WTC11 (cell line): ENCODE measurements around the gene PIEZO1. TPM values are rescaled to one million over a fixed set of nuclear protein-coding genes. Genes with fewer than 3 reads are reported as not detected.

Source experiments
- ATAC-seq: fragments of 200-7000 bp; cut with Tn5 transposase; 2 replicates; pipeline ENCODE4 v1.10.0; 2021; ENCODE audit warnings: mild to moderate bottlenecking, moderate library complexity
- CTCF ChIA-PET: fragments of 300-600 bp; sonication (Branson Sonifier 250); formaldehyde crosslinking; loops from one replicate; lab custom pipeline; 2021; ENCODE audit warnings: antibody characterized with exemption; lab: Charles Lee
- POLR2A ChIA-PET: fragments of 350-600 bp; sonication (Branson Sonifier 250); formaldehyde crosslinking; loops from one replicate; lab custom pipeline; 2021; ENCODE audit warnings: antibody characterized with exemption; lab: Charles Lee
- DNase-seq: peaks from one replicate; pipeline ENCODE4 v3.0.0; 2021; ENCODE audit warnings: low spot score
- H3K27ac Mint-ChIP-seq: 2 replicates; pipeline ENCODE4 v1.8.0; 2021; ENCODE audit warnings: mixed read lengths
- H3K27me3 Mint-ChIP-seq: 2 replicates; pipeline ENCODE4 v1.8.0; 2021; ENCODE audit warnings: low read depth, mild to moderate bottlenecking, moderate library complexity, mixed read lengths
- H3K36me3 Mint-ChIP-seq: 2 replicates; pipeline ENCODE4 v1.8.0; 2021; ENCODE audit warnings: mixed read lengths
- H3K4me1 Mint-ChIP-seq: 2 replicates; pipeline ENCODE4 v1.8.0; 2022; ENCODE audit warnings: mixed read lengths
- H3K4me3 Mint-ChIP-seq: 2 replicates; pipeline ENCODE4 v1.8.0; 2021; ENCODE audit warnings: mild to moderate bottlenecking, moderate library complexity, mixed read lengths
- H3K9me3 Mint-ChIP-seq: 2 replicates; pipeline ENCODE4 v1.8.0; 2021; ENCODE audit warnings: mixed read lengths
- ARID4B ChIP-seq: sonication (generic); formaldehyde crosslinking; IDR thresholded peaks from 2 replicates; pipeline ENCODE4 v1.8.0; 2023; ENCODE audit warnings: missing genetic modification reagents, mild to moderate bottlenecking, borderline replicate concordance
- ATF2 ChIP-seq: sonication (generic); formaldehyde crosslinking; IDR thresholded peaks from 2 replicates; pipeline ENCODE4 v1.8.1; 2022; ENCODE audit warnings: low read depth, missing genetic modification reagents, borderline replicate concordance
- E2F1 ChIP-seq: sonication (generic); formaldehyde crosslinking; IDR thresholded peaks from 2 replicates; pipeline ENCODE4 v1.8.0; 2022; ENCODE audit warnings: mild to moderate bottlenecking, missing genetic modification reagents
- JUN ChIP-seq: sonication (generic); formaldehyde crosslinking; IDR thresholded peaks from 2 replicates; pipeline ENCODE4 v1.8.0; 2023; ENCODE audit warnings: mild to moderate bottlenecking, missing genetic modification reagents
- MYBL2 ChIP-seq: sonication (generic); formaldehyde crosslinking; IDR thresholded peaks from 2 replicates; pipeline ENCODE4 v1.8.1; 2023; ENCODE audit warnings: mild to moderate bottlenecking, moderate library complexity, missing genetic modification reagents
- NFATC4 ChIP-seq: fragments of 250-450 bp; sonication (Bioruptor Pico); IDR thresholded peaks from 2 replicates; pipeline ENCODE4 v1.9.0; 2021; ENCODE audit warnings: mild to moderate bottlenecking
- NR2C2 ChIP-seq: sonication (generic); formaldehyde crosslinking; IDR thresholded peaks from 2 replicates; pipeline ENCODE4 v1.8.0; 2022; ENCODE audit warnings: mild to moderate bottlenecking, missing genetic modification reagents
- NR3C1 ChIP-seq: sonication (generic); formaldehyde crosslinking; conservative IDR thresholded peaks from 2 replicates; pipeline ENCODE4 v1.8.1; 2023; ENCODE audit warnings: low read depth, mild to moderate bottlenecking, missing genetic modification reagents
- PRDM15 ChIP-seq: sonication (generic); formaldehyde crosslinking; IDR thresholded peaks from 2 replicates; pipeline ENCODE4 v1.8.0; 2022; ENCODE audit warnings: missing genetic modification reagents
- PRRX2 ChIP-seq: fragments of 250-450 bp; sonication (Bioruptor Pico); IDR thresholded peaks from 2 replicates; pipeline ENCODE4 v1.8.0; 2021; ENCODE audit warnings: mild to moderate bottlenecking
- SP1 ChIP-seq: sonication (generic); formaldehyde crosslinking; conservative IDR thresholded peaks from 2 replicates; pipeline ENCODE4 v1.8.1; 2022; ENCODE audit warnings: missing genetic modification reagents
- TCF7 ChIP-seq: sonication (generic); formaldehyde crosslinking; IDR thresholded peaks from 2 replicates; pipeline ENCODE4 v1.8.0; 2022; ENCODE audit warnings: mild to moderate bottlenecking, low read depth, missing genetic modification reagents, moderate library complexity
- USF1 ChIP-seq: sonication (generic); formaldehyde crosslinking; IDR thresholded peaks from 2 replicates; pipeline ENCODE4 v1.8.0; 2022; ENCODE audit warnings: mild to moderate bottlenecking, missing genetic modification reagents
- ZNF121 ChIP-seq: sonication (generic); formaldehyde crosslinking; IDR thresholded peaks from 2 replicates; pipeline ENCODE4 v1.8.0; 2023; ENCODE audit warnings: missing genetic modification reagents
- ZNF138 ChIP-seq: sonication (generic); formaldehyde crosslinking; conservative IDR thresholded peaks from 2 replicates; pipeline ENCODE4 v1.8.1; 2022; ENCODE audit warnings: mild to moderate bottlenecking, moderate library complexity, missing genetic modification reagents
- ZNF423 ChIP-seq: fragments of 250-450 bp; sonication (Bioruptor Pico); IDR thresholded peaks from 2 replicates; pipeline ENCODE4 v2.1.2; 2022; ENCODE audit warnings: mild to moderate bottlenecking, moderate library complexity
- ZSCAN18 ChIP-seq: fragments of 250-450 bp; sonication (Bioruptor Pico); IDR thresholded peaks from 2 replicates; pipeline ENCODE4 v2.1.2; 2022; ENCODE audit warnings: mild to moderate bottlenecking, moderate library complexity
- total RNA-seq: library from RNA; stranded (reverse); gene quantifications from 3 replicates; pipeline ENCODE4 v1.2.3, GENCODE V29; 2021

PIEZO1 gene
- total RNA-seq, 1 experiment from 2014 or later = 71.3 TPM

GRCh38 chr16:88754912-88755744 lies 29.9 kb downstream of the PIEZO1 start:
- Mint-ChIP-seq H3K27me3 (no peaks in the 10 kb centered on the region), H3K9me3 (no peaks in the 10 kb centered on the region), H3K4me1 (peaks cover 18% of the 10 kb centered on the region), H3K27ac (peak overlapping the region; percentile 85; the same call in 1 of the 2 replicates), H3K4me3 (no peak overlapping the region), H3K36me3 (no peaks in the 10 kb centered on the region)
- ChIA-PET POLR2A (interaction anchor here (0.5 to 2.8 kb wide), 4 partner anchors 8 to 581 kb away, joined by 3 to 10 read pairs (median 4); no protein-coding TSS in a partner anchor), CTCF (interaction anchor here (0.5 to 9.0 kb wide), 23 partner anchors 10 to 647 kb away, joined by 3 to 185 read pairs (median 5); partner anchors contain the start of genes APRT, MVD and PIEZO1)
- peak; percentile 72 for DNase-seq
- no peak for TF ChIP-seq ATF2 (CRISPR knock-in tag)
- TF ChIP-seq E2F1 (CRISPR knock-in tag) = no peak
- TF ChIP-seq ZNF121 (CRISPR knock-in tag) = 0 out of 2 replicates have a peak, but pooled peaks have one; percentile 19
- TF ChIP-seq MYBL2 (CRISPR knock-in tag) = no peak
- ATAC-seq = peak; percentile 78

GRCh38 chr16:88754109-88754911 lies 30.7 kb downstream of the PIEZO1 start:
- ChIA-PET POLR2A (interaction anchor here (0.5 to 2.8 kb wide), 3 partner anchors 9 to 582 kb away, joined by 3 to 10 read pairs (median 3); no protein-coding TSS in a partner anchor), CTCF (interaction anchor here (0.9 to 9.0 kb wide), 13 partner anchors 9 to 413 kb away, joined by 3 to 185 read pairs (median 6); partner anchors contain the start of genes APRT and PIEZO1)

More at GRCh38 chr16:88754109-88754911, 30.7 kb downstream of the PIEZO1 start:
- H3K36me3 Mint-ChIP-seq = no peaks in the 10 kb centered on the region
- DNase-seq (no peak), ATAC-seq (no peak)
- no peaks in the 10 kb centered on the region for H3K27me3 Mint-ChIP-seq
- peaks cover 15% of the 10 kb centered on the region for H3K4me1 Mint-ChIP-seq
- H3K4me3 Mint-ChIP-seq = no peak overlapping the region
- TF ChIP-seq MYBL2 (CRISPR knock-in tag) = no peak
- no peak for TF ChIP-seq SP1 (CRISPR knock-in tag)
- TF ChIP-seq ZNF423 = no peak
- no peak for TF ChIP-seq ZSCAN18 (CRISPR knock-in tag)
- TF ChIP-seq PRRX2 (CRISPR knock-in tag) = no peak
- no peak for TF ChIP-seq NR3C1 (CRISPR knock-in tag)
- TF ChIP-seq ZNF121 (CRISPR knock-in tag) = no peak
- TF ChIP-seq PRDM15 (CRISPR knock-in tag) = no peak
- no peak for TF ChIP-seq TCF7
- no peak for TF ChIP-seq NR2C2 (CRISPR knock-in tag)
- no peak for TF ChIP-seq ARID4B
- no peak for TF ChIP-seq USF1 (CRISPR knock-in tag)
- TF ChIP-seq ZNF138 (CRISPR knock-in tag) = no peak
- no peak for TF ChIP-seq NFATC4 (CRISPR knock-in tag)
- no peak for TF ChIP-seq JUN (CRISPR knock-in tag)
- no peaks in the 10 kb centered on the region for H3K9me3 Mint-ChIP-seq
- H3K27ac Mint-ChIP-seq = no peak overlapping the region
